Mesenchymal stem cell (in vitro differentiated cells and primary cell): ENCODE results near the gene IL12RB1. TPM values are rescaled to one million over a fixed set of nuclear protein-coding genes. Genes with fewer than 3 reads are reported as not detected.

Source experiments
- DNase-seq: peaks from one replicate; pipeline ENCODE4 v3.0.0-alpha.2; 2013
- H2AFZ ChIP-seq: one replicate; pipeline ENCODE4 v1.6.1; 2013; ENCODE audit warnings: low read depth, mild to moderate bottlenecking, control low read depth, inconsistent platforms, low read length, moderate library complexity
- H2AK5ac ChIP-seq: 2 replicates; pipeline ENCODE4 v1.6.1; 2013; ENCODE audit warnings: low read length, moderate library complexity, mild to moderate bottlenecking, inconsistent platforms; ENCODE audit not compliant: severe bottlenecking
- H2BK120ac ChIP-seq: one replicate; pipeline ENCODE4 v1.6.1; 2013; ENCODE audit warnings: low read depth, mild to moderate bottlenecking, inconsistent platforms, low read length, moderate library complexity
- H2BK12ac ChIP-seq, 2 experiments: one replicate each; pipeline ENCODE4 v1.6.1; 2013; ENCODE audit warnings: inconsistent platforms in 2 of 2, low read length in 2 of 2, mild to moderate bottlenecking in 2 of 2, moderate library complexity in 2 of 2, control low read depth in 1 of 2
- H2BK15ac ChIP-seq: one replicate; pipeline ENCODE4 v1.6.1; 2013; ENCODE audit warnings: mild to moderate bottlenecking, low read depth, inconsistent platforms; ENCODE audit not compliant: poor library complexity, severe bottlenecking
- H2BK5ac ChIP-seq: 2 replicates; pipeline ENCODE4 v1.6.1; 2013; ENCODE audit warnings: low read depth, mild to moderate bottlenecking, low read length, control low read depth, inconsistent platforms; ENCODE audit not compliant: poor library complexity, severe bottlenecking
- H3K14ac ChIP-seq, 2 experiments: one replicate each; pipeline ENCODE4 v1.6.1; 2013; ENCODE audit warnings: inconsistent platforms in 2 of 2, low read length in 2 of 2, control low read depth in 1 of 2, mild to moderate bottlenecking in 1 of 2, moderate library complexity in 1 of 2
- H3K18ac ChIP-seq, 2 experiments: one replicate each; pipeline ENCODE4 v1.6.1; 2013; ENCODE audit warnings: inconsistent platforms in 2 of 2, low read length in 2 of 2, control low read depth in 1 of 2, low read depth in 1 of 2, mild to moderate bottlenecking in 1 of 2
- H3K23ac ChIP-seq, 2 experiments: one replicate each; pipeline ENCODE4 v1.6.1; 2013; ENCODE audit warnings: inconsistent platforms in 2 of 2, low read length in 2 of 2, mild to moderate bottlenecking in 2 of 2, moderate library complexity in 2 of 2, control low read depth in 1 of 2
- H3K27ac ChIP-seq: 2 replicates; pipeline ENCODE4 v1.5.1; 2013; ENCODE audit warnings: mild to moderate bottlenecking, moderate library complexity, low read length, control low read depth, inconsistent platforms; ENCODE audit not compliant: poor library complexity, severe bottlenecking
- H3K27me3 ChIP-seq, 2 experiments: 2 replicates each; pipeline versions ENCODE4 v1.6.1 to v1.7.0; 2013; ENCODE audit warnings: low read length in 2 of 2, mild to moderate bottlenecking in 2 of 2, moderate library complexity in 2 of 2, control low read depth in 1 of 2, inconsistent platforms in 1 of 2; ENCODE audit not compliant: control insufficient read depth in 1 of 2, insufficient read depth in 1 of 2
- H3K36me3 ChIP-seq, 2 experiments: 2 replicates each; pipeline versions ENCODE4 v1.6.1 to v1.7.0; 2013; ENCODE audit warnings: low read length in 2 of 2, control low read depth in 1 of 2, inconsistent platforms in 1 of 2, low read depth in 1 of 2, mild to moderate bottlenecking in 1 of 2; ENCODE audit not compliant: insufficient read depth in 2 of 2, control insufficient read depth in 1 of 2
- H3K4ac ChIP-seq, 2 experiments: one replicate each; pipeline ENCODE4 v1.6.1; 2013; ENCODE audit warnings: inconsistent platforms in 2 of 2, low read length in 2 of 2, mild to moderate bottlenecking in 2 of 2, moderate library complexity in 2 of 2, control low read depth in 1 of 2, low read depth in 1 of 2
- H3K4me1 ChIP-seq: 2 replicates; pipeline ENCODE4 v1.6.1; 2013; ENCODE audit warnings: low read depth, low read length, control low read depth; ENCODE audit not compliant: control insufficient read depth, insufficient read depth
- H3K4me2 ChIP-seq: 2 replicates; pipeline ENCODE4 v1.6.1; 2013; ENCODE audit warnings: low read length, mild to moderate bottlenecking, inconsistent platforms; ENCODE audit not compliant: poor library complexity, severe bottlenecking
- H3K4me3 ChIP-seq, 2 experiments: 2 replicates each; pipeline versions ENCODE4 v1.5.1 to v1.7.0; 2013; ENCODE audit warnings: low read length in 2 of 2, mild to moderate bottlenecking in 2 of 2, control low read depth in 1 of 2, low read depth in 1 of 2; ENCODE audit not compliant: insufficient read depth in 1 of 2
- H3K79me1 ChIP-seq: replicated peaks from 2 replicates; pipeline ENCODE4 v1.6.1; 2013; ENCODE audit warnings: mild to moderate bottlenecking, control low read depth, low read length, inconsistent platforms; ENCODE audit not compliant: poor library complexity, severe bottlenecking
- H3K9ac ChIP-seq: 2 replicates; pipeline ENCODE4 v1.7.0; 2013; ENCODE audit warnings: mild to moderate bottlenecking, low read length, moderate library complexity
- H3K9me3 ChIP-seq: 2 replicates; pipeline ENCODE4 v1.7.0; 2013; ENCODE audit warnings: mild to moderate bottlenecking, low read length; ENCODE audit not compliant: control insufficient read depth
- H4K8ac ChIP-seq: one replicate; pipeline ENCODE4 v1.6.1; 2013; ENCODE audit warnings: inconsistent platforms, mild to moderate bottlenecking, low read length, moderate library complexity
- H4K91ac ChIP-seq: one replicate; pipeline ENCODE4 v1.6.1; 2013; ENCODE audit warnings: mild to moderate bottlenecking, low read length, inconsistent platforms
- WGBS: methylation state at CpG from one replicate; pipeline ENCODE4 v1.1.7; 2013; ENCODE audit warnings: mixed read lengths; 5-methylcytosine and 5-hydroxymethylcytosine counted together
- polyA plus RNA-seq, 2 experiments: library from polyadenylated mRNA; stranded (reverse); fragments of 200-250 nt; gene quantifications; one replicate each; pipeline ENCODE4 v1.2.3, GENCODE V29; 2013

The IL12RB1 gene
- 0.19 TPM for polyA plus RNA-seq (2013, experiment 1 of 2)
- polyA plus RNA-seq (2013, experiment 2 of 2) = 0.19 TPM

GRCh38 chr19:18086590-18087138, at the start of gene IL12RB1:
TSS of gene IL12RB1 (minus strand) at chr19:18086934. CDS start at chr19:18086823, 111 bp downstream.
- H3K9me3 ChIP-seq = peaks cover 7% of the 10 kb centered on the region
- H2BK15ac ChIP-seq = peak within 1 kb of the TSS; percentile 86
- H4K91ac ChIP-seq = peak within 1 kb of the TSS; percentile 62
- H3K79me1 ChIP-seq = no peaks in the 10 kb centered on the region
- H2BK12ac ChIP-seq = no peak within 1 kb of the TSS
- no peak within 1 kb of the TSS for H3K14ac ChIP-seq
- peak within 1 kb of the TSS; percentile 4 for H3K9ac ChIP-seq
- no peak within 1 kb of the TSS for H2BK120ac ChIP-seq
- no peak within 1 kb of the TSS for H3K4ac ChIP-seq
- no peak within 1 kb of the TSS for H3K4me2 ChIP-seq
- H2AK5ac ChIP-seq = no peak within 1 kb of the TSS
- H3K27me3 ChIP-seq = peaks cover 4 to 12% of the 10 kb centered on the region in 2 experiments
- H3K23ac ChIP-seq = no peak within 1 kb of the TSS
- H2AFZ ChIP-seq = no peak within 1 kb of the TSS
- no peak for DNase-seq
- H3K36me3 ChIP-seq = no peaks in the 10 kb centered on the region
- H3K4me1 ChIP-seq = peaks cover 11% of the 10 kb centered on the region
- H4K8ac ChIP-seq = peak within 1 kb of the TSS; percentile 82
- H3K4me3 ChIP-seq = peak within 1 kb of the TSS in 1 of 2 experiments; percentile 24
- 82% methylated on average over 12 of the region's 12 CpGs for WGBS
- H3K18ac ChIP-seq = peak within 1 kb of the TSS in 1 of 2 experiments; percentile 38
- H2BK5ac ChIP-seq = no peak within 1 kb of the TSS
- no peak within 1 kb of the TSS for H3K27ac ChIP-seq

- Histone ChIP-seq H4K91ac (no peak overlapping the region), H3K79me1 (no peaks in the 10 kb centered on the region), H3K27me3 (no peaks in the 10 kb centered on the region), H2BK15ac (no peak overlapping the region), H3K27ac (no peak overlapping the region), H2BK12ac (no peak overlapping the region), H3K4me3 (peak overlapping the region in 1 of 2 experiments; percentile 9), H2AFZ (no peak overlapping the region), H3K4me1 (peaks cover 13% of the 10 kb centered on the region), H3K14ac (no peak overlapping the region), H4K8ac (no peak overlapping the region), H3K4me2 (no peak overlapping the region), H2BK120ac (no peak overlapping the region), H2BK5ac (no peak overlapping the region), H3K4ac (no peak overlapping the region), H3K9ac (no peak overlapping the region), H3K9me3 (no peaks in the 10 kb centered on the region), H3K23ac (peak overlapping the region in 1 of 2 experiments; percentile 37), H2AK5ac (no peak overlapping the region), H3K18ac (no peak overlapping the region), H3K36me3 (peaks cover 48 to 56% of the 10 kb centered on the region in 2 experiments)
- 93% methylated on average over 18 of the region's 18 CpGs for WGBS
- no peak for DNase-seq
Measured at GRCh38 chr19:18135712-18136584, 49.2 kb upstream of the IL12RB1 start.

- H4K8ac ChIP-seq = no peak overlapping the region
- no peak for DNase-seq
- H3K18ac ChIP-seq = no peak overlapping the region
- no peak overlapping the region for H3K9ac ChIP-seq
- H3K27me3 ChIP-seq = no peaks in the 10 kb centered on the region
- no peak overlapping the region for H2BK12ac ChIP-seq
- H3K9me3 ChIP-seq = no peaks in the 10 kb centered on the region
- 83% methylated on average over 31 of the region's 31 CpGs for WGBS
- no peak overlapping the region for H2BK120ac ChIP-seq
- no peak overlapping the region for H3K4ac ChIP-seq
- no peak overlapping the region for H3K27ac ChIP-seq
- H2AFZ ChIP-seq = no peak overlapping the region
- no peak overlapping the region for H2BK15ac ChIP-seq
- no peak overlapping the region for H4K91ac ChIP-seq
- no peak overlapping the region for H3K4me3 ChIP-seq
- no peak overlapping the region for H2AK5ac ChIP-seq
- no peak overlapping the region for H3K23ac ChIP-seq
- H2BK5ac ChIP-seq = no peak overlapping the region
- H3K4me1 ChIP-seq = peaks cover 12% of the 10 kb centered on the region
- no peak overlapping the region for H3K14ac ChIP-seq
- H3K79me1 ChIP-seq = no peaks in the 10 kb centered on the region
- H3K4me2 ChIP-seq = no peak overlapping the region
- peaks cover 60 to 61% of the 10 kb centered on the region in 2 experiments for H3K36me3 ChIP-seq
Measured at GRCh38 chr19:18131841-18132596, 45.3 kb upstream of the IL12RB1 start.
